ENCODE results near the gene SLC19A1. TPM values are rescaled to one million over a fixed set of nuclear protein-coding genes. Genes with fewer than 3 reads are reported as not detected.
A peak's percentile ranks its signal among the peaks of the same experiment; 100 is the strongest.

Gene SLC19A1
- total RNA-seq, 1 donor from 2014 or later = 53.3 TPM

DNA sequence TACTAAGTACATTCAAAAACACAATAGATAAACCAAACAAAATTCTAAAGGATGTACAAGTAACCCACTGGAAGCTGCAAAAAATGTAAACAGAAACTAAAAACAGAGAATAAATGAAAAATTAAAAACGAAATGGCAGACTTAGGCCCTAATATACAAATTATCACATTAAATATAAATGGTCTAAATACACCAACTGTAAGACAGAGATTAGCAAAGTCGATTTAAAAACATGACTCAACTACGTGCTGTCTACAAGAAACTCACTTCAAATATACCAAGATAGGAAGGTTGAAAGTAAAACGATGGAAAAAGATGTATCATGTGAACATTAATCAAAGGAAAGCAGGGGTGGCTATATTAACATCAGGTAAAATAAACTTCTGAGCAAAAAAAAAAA is 23.1 kb downstream of the SLC19A1 start:
- Mint-ChIP-seq H3K36me3 (ENCODE audit: unreplicated experiment) (peaks cover 54% of the 10 kb centered on the region), H3K4me1 (ENCODE audit: low read depth, unreplicated experiment) (peaks cover 5% of the 10 kb centered on the region), H3K27me3 (ENCODE audit: unreplicated experiment) (peaks cover 4% of the 10 kb centered on the region), H3K9me3 (ENCODE audit: unreplicated experiment) (peaks cover 27% of the 10 kb centered on the region), H3K4me3 (ENCODE audit: unreplicated experiment) (no peak overlapping the region), H3K27ac (ENCODE audit: unreplicated experiment) (no peak overlapping the region)
- no peak for DNase-seq
- TF ChIP-seq, protein P1, sequence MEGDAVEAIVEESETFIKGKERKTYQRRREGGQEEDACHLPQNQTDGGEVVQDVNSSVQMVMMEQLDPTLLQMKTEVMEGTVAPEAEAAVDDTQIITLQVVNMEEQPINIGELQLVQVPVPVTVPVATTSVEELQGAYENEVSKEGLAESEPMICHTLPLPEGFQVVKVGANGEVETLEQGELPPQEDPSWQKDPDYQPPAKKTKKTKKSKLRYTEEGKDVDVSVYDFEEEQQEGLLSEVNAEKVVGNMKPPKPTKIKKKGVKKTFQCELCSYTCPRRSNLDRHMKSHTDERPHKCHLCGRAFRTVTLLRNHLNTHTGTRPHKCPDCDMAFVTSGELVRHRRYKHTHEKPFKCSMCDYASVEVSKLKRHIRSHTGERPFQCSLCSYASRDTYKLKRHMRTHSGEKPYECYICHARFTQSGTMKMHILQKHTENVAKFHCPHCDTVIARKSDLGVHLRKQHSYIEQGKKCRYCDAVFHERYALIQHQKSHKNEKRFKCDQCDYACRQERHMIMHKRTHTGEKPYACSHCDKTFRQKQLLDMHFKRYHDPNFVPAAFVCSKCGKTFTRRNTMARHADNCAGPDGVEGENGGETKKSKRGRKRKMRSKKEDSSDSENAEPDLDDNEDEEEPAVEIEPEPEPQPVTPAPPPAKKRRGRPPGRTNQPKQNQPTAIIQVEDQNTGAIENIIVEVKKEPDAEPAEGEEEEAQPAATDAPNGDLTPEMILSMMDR (IDR thresholded peaks at IDR 0.05; ENCODE audit: partially characterized antibody, unreplicated experiment) = no peak

DNA sequence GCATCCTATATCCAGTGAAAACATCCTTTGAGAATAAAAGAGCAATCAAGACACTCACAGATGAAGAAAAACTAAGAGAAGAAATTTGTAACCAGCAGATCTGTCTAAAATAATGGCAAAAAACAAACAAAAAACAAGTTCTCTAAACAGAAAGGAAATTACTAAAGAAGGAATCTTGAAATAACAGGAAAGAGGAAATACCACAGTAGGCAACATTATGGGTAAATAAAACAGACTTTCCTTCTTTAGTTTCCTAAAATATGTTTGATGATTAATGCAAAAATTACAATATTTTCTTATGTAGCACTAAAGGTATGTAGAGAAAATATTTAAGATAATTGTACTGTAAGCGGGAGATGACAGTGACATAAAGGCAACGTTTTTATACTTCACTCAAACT is 23.5 kb downstream of the SLC19A1 start:
- H3K36me3 Mint-ChIP-seq (ENCODE audit: unreplicated experiment) = peaks cover 54% of the 10 kb centered on the region
- TF ChIP-seq, protein P1 (IDR thresholded peaks at IDR 0.05; ENCODE audit: partially characterized antibody, unreplicated experiment) = no peak
- H3K27me3 Mint-ChIP-seq (ENCODE audit: unreplicated experiment) = peaks cover 4% of the 10 kb centered on the region
- no peak overlapping the region for H3K4me3 Mint-ChIP-seq (ENCODE audit: unreplicated experiment)
- peaks cover 5% of the 10 kb centered on the region for H3K4me1 Mint-ChIP-seq (ENCODE audit: low read depth, unreplicated experiment)
- peaks cover 27% of the 10 kb centered on the region for H3K9me3 Mint-ChIP-seq (ENCODE audit: unreplicated experiment)
- H3K27ac Mint-ChIP-seq (ENCODE audit: unreplicated experiment) = no peak overlapping the region
- DNase-seq = no peak

DNA sequence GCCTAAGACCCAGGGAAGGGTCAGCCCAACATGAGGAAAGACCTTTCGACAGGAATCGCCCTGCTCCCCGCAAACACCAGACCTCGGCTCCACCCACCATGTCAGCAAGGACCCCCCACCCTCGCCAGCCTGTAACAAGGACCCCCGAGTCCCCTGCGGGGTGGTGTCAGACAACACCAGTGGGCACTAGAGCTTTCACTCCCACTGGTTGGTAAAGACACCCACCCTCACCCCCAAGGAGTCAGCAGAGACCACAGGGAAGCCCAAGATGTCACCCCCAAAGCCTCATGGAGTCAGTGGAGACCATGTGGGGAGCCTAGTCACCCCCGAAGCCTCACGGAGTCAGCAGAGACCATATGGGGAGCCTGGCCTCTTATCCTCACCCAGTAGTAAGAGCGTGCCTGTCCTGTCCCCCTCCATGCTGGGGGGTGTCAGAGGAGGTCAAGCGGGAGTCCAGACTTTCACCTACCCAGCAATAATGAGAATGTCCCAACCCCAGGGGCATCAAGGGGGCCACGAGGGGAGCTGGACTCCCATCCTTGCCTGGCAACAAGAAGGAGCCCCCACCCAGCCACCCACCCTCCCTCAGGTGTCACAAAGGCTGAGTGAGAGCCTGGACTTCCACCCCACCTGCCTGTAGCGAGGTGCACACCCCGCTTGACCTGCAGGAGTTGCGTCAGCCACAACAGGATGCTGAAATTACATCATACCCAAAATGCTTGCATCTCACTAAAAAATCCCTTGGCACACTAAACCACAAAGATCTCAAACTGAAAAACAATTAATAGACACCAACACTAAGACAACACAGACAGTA is 24.8 kb downstream of the SLC19A1 start:
- Mint-ChIP-seq H3K27ac (ENCODE audit: unreplicated experiment) (peak overlapping the region; percentile 22), H3K36me3 (ENCODE audit: unreplicated experiment) (peaks cover 47% of the 10 kb centered on the region), H3K4me3 (ENCODE audit: unreplicated experiment) (no peak overlapping the region), H3K27me3 (ENCODE audit: unreplicated experiment) (peaks cover 2% of the 10 kb centered on the region), H3K9me3 (ENCODE audit: unreplicated experiment) (peaks cover 27% of the 10 kb centered on the region), H3K4me1 (ENCODE audit: low read depth, unreplicated experiment) (peaks cover 8% of the 10 kb centered on the region)
- DNase-seq = peak; percentile 4
- TF ChIP-seq, protein P1 (IDR thresholded peaks at IDR 0.05; ENCODE audit: partially characterized antibody, unreplicated experiment) = no peak

DNA sequence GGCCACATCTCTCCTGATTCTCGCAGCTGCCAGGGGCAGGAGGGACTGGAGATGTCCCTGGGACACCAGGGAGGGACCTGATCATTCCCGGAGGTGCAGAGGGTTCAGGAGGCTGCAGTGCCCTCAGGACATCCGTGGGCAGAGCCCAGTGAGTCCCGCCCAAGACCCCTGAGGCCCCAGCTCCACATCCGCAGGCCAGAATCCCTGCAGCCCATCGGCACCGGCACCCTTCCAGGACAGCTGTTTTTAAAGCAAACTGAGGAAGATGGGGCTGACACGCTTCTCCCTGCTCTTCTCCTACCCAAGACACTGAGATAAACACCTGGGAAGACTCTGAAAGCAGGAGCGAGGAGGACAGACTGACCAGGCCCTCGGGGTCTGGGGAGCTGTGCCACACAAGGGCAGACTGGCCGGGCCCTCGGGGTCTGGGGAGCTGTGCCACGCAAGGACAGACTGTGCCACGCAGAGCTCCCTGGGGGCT is 25.5 kb downstream of the SLC19A1 start:
- DNase-seq = peak; percentile 1
- Mint-ChIP-seq H3K27me3 (ENCODE audit: unreplicated experiment) (peaks cover 1% of the 10 kb centered on the region), H3K4me1 (ENCODE audit: low read depth, unreplicated experiment) (peaks cover 8% of the 10 kb centered on the region), H3K9me3 (ENCODE audit: unreplicated experiment) (peaks cover 27% of the 10 kb centered on the region), H3K27ac (ENCODE audit: unreplicated experiment) (no peak overlapping the region), H3K36me3 (ENCODE audit: unreplicated experiment) (peaks cover 39% of the 10 kb centered on the region), H3K4me3 (ENCODE audit: unreplicated experiment) (no peak overlapping the region)
- TF ChIP-seq, protein P1 (IDR thresholded peaks at IDR 0.05; ENCODE audit: partially characterized antibody, unreplicated experiment) = no peak

DNA sequence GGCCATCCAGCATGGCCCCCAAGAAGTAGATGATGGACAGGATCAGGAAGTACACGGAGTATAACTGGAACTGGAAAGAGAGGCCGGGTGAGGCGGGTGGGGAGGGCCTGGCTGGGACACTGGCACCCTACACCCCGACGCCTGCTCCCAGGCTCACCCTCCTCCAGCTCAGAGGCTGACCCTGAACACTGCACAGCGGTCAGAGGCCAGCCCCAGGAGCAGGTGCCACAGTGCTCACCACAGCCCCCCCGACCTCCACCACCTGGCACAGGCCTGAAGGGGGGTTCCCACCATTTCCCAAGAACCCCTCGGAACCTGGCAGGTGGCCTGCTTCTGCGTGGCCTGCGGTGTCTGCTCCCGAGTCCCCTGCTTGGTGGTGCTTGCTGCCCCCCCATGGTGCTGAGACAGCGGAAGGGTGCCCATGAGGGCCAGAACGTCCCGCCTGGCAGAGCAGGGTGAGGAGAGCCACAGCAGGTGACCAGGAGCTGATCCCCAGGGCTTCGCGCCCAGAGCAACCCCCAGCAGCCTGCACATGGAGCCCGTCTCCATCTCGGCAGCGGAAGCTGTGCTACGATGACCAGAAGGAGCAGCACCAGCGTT is 26.1 kb downstream of the SLC19A1 start:
- Mint-ChIP-seq H3K27ac (ENCODE audit: unreplicated experiment) (no peak overlapping the region), H3K4me3 (ENCODE audit: unreplicated experiment) (no peak overlapping the region), H3K4me1 (ENCODE audit: low read depth, unreplicated experiment) (peaks cover 9% of the 10 kb centered on the region), H3K27me3 (ENCODE audit: unreplicated experiment) (peaks cover 1% of the 10 kb centered on the region), H3K36me3 (ENCODE audit: unreplicated experiment) (peaks cover 34% of the 10 kb centered on the region), H3K9me3 (ENCODE audit: unreplicated experiment) (peaks cover 25% of the 10 kb centered on the region)
- peak; percentile 17 for DNase-seq
- TF ChIP-seq, protein P1 (IDR thresholded peaks at IDR 0.05; ENCODE audit: partially characterized antibody, unreplicated experiment) = no peak
